Measurements from ENCODE around the gene TUBA8.
"Not testable (repeated sequence)": the region's sequence is repeated elsewhere in the genome, so short reads cannot be mapped to it uniquely, and the experiment has no call there.

The TUBA8 gene

GRCh38 chr22:18077639-18078328, 32.8 kb upstream of the TUBA8 start, which contains the start of gene PEX26:
Gene PEX26 (plus strand): TSS chr22:18077990. CDS start chr22:18078377, 387 bp downstream.
- peak; percentile 90 for DNase-seq

- DNase-seq = peak; percentile 46
Measured at GRCh38 chr22:18078329-18079041, 32.1 kb upstream of the TUBA8 start.

- no peak for DNase-seq
Measured at GRCh38 chr22:18079706-18080233, 30.8 kb upstream of the TUBA8 start.

- no peak for DNase-seq
Measured at GRCh38 chr22:18081416-18081815, 29.2 kb upstream of the TUBA8 start.

GRCh38 chr22:18082467-18082866, 28.1 kb upstream of the TUBA8 start:
- DNase-seq = no peak

GRCh38 chr22:18083406-18083805, 27.2 kb upstream of the TUBA8 start:
- no peak for DNase-seq

- no peak for DNase-seq
Measured at GRCh38 chr22:18085188-18085587, 25.4 kb upstream of the TUBA8 start.

- no peak for DNase-seq
Measured at GRCh38 chr22:18087350-18087855, 23.2 kb upstream of the TUBA8 start.

- DNase-seq = no peak
Measured at GRCh38 chr22:18088825-18089568, 21.6 kb upstream of the TUBA8 start.

GRCh38 chr22:18090286-18090685, 20.3 kb upstream of the TUBA8 start:
- no peak for DNase-seq

- DNase-seq = no peak
Measured at GRCh38 chr22:18091478-18091877, 19.1 kb upstream of the TUBA8 start.

GRCh38 chr22:18091916-18092526, 18.6 kb upstream of the TUBA8 start:
- no peak for DNase-seq

GRCh38 chr22:18093661-18094060, 16.9 kb upstream of the TUBA8 start:
- DNase-seq = no peak

GRCh38 chr22:18095101-18095805, 15.4 kb upstream of the TUBA8 start:
- DNase-seq = no peak

- no peak for DNase-seq
Measured at GRCh38 chr22:18096823-18097222, 13.8 kb upstream of the TUBA8 start.

- no peak for DNase-seq
Measured at GRCh38 chr22:18100781-18101180, 9.8 kb upstream of the TUBA8 start.

- no peak for DNase-seq
Measured at GRCh38 chr22:18101536-18101935, 9.1 kb upstream of the TUBA8 start.

GRCh38 chr22:18103527-18104269, 6.9 kb upstream of the TUBA8 start:
- DNase-seq = no peak

GRCh38 chr22:18104566-18104965, 6.0 kb upstream of the TUBA8 start:
- DNase-seq = no peak

- DNase-seq = not testable (repeated sequence)
Measured at GRCh38 chr22:18105981-18106380, 4.6 kb upstream of the TUBA8 start.

Measured in NCI-H146 (cell line).